HG03432 (cell line): ENCODE measurements around the gene ZIC5.

Experiments
- ATAC-seq: cut with Tn5 transposase; IDR thresholded peaks from one replicate; pipeline ENCODE4 v1.9.1; 2021; ENCODE audit warnings: mild to moderate bottlenecking, moderate library complexity; ENCODE audit not compliant: unreplicated experiment

ZIC5 gene

GRCh38 chr13:99976575-99976974 is 5.0 kb upstream of the ZIC5 start:
- no peak for ATAC-seq

DNA sequence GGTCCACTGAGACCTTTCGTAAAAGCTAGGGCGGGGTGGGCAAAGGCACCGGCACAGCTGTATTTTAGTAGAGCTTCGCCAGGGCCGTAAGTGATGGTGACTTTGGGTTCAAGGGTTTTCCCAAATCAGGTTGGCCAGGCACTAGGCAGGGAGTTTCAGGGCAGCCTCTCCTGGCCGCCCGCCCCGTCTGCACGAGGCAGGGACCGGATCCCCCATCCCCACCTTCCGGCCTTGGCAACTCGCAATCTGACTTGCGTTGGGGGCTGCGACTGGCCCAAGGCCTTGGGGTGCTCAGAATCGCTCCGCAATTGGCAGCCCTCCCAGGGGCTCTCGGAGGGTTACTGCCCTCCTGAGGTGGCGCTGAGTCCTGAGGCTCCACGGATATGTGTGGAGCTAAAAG is 4.1 kb upstream of the ZIC5 start:
- no peak for ATAC-seq

DNA sequence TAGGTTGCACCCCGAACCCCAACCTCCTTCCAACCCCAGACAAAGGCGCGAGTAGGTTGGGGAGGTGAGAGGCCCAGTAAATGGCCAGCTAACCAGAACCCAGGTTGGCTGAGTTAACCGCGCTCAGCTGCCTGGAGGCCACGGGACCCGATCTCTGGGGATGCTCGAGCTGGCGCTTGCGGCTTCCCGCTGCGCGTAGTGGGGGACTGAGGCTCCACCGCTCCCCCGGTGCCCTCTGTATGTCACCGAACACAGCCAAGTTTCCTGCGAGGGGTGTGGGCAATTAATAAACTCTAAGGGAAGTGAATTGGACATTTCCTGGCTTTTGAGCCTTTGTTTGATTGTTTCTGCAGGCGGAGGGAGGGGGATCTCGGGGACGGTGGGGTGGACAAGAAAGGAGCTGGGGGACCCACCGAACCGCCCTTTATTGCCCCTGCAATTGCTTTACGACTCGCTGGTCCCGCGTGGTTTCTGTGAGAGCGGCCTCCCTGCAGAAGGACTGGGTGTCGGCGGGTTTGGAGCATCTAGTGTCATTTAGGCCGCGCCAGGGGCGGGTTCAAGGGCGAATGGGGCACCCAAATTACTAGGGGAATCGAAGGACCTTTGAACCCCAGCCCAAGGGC is 3.5 kb upstream of the ZIC5 start:
- ATAC-seq, result no peak

- no peak for ATAC-seq
Observed at GRCh38 chr13:99974296-99974938, 2.9 kb upstream of the ZIC5 start.

DNA sequence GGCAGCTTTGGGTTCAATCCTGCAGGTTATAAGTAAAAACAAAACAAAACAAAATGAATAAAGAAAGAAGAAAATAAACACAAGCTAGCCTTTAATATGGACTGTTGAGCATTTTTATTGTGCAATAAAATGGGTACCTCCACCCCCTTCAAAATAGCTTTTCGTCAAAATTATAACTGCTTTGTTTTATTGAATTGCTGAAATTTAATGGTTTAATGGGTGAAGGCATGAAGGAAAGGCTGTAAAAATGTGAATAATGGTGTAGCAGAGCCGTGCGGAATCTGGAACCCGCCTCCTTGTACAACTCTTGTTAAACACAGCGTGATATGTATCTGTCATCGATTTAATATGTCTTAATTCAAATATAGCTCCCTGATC is 2.2 kb upstream of the ZIC5 start:
- ATAC-seq, result no peak

DNA sequence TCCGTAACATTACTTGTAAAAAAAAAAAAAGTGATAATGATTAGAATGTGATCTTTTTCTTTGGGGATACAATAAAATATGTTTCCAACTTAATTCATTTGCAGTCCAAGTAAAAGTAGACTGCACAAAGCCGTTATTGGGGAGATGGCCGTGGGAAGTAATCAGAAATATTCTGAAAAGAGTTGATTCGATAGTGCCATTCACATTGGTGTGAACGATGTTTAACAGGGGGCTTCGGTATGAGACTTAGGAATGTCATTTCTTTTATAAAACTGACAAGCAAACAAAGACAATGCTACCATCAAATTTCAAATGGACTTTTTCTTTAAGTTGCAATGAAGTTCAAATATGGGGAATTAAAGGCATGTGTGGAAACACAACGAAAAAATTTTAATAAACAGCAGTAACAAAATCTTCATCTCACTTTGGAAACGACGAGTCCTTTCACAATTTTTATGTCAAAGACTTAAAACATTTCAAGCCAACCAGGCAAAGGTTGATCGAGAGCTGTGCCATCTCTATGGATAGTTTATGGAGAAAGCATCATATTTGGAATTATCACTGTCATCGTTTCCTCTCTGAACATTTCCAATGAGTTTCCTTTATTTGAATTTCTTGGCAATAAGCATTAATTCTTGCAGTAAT is 1.7 kb upstream of the ZIC5 start:
- ATAC-seq, result no peak

DNA sequence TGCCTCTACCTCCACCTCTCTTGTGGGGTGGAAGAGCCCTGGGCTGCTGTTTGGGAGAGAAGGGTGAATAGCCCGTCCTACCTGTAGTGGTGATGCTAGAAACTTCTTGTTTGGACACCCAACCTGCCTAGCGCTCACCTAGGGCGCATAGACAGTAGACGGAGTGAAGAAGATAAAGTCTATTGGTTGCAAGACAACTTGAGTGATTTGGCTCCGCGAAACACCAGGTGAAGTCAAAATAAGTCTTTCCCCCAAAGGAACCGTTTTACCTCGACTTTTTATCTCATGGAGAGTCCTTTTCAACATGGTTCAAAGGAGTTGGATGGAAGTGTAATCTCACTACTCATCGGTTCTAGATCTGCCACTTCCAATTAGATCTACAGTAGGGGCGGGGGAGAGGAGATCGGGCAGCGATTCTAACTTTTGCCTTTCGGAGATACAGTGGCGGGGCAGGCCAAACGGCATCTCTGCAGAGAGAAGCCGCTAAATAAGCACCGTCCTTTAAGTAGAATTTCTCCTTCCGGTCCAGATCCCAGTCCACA is 694 bp upstream of the ZIC5 start:
- no peak for ATAC-seq

DNA sequence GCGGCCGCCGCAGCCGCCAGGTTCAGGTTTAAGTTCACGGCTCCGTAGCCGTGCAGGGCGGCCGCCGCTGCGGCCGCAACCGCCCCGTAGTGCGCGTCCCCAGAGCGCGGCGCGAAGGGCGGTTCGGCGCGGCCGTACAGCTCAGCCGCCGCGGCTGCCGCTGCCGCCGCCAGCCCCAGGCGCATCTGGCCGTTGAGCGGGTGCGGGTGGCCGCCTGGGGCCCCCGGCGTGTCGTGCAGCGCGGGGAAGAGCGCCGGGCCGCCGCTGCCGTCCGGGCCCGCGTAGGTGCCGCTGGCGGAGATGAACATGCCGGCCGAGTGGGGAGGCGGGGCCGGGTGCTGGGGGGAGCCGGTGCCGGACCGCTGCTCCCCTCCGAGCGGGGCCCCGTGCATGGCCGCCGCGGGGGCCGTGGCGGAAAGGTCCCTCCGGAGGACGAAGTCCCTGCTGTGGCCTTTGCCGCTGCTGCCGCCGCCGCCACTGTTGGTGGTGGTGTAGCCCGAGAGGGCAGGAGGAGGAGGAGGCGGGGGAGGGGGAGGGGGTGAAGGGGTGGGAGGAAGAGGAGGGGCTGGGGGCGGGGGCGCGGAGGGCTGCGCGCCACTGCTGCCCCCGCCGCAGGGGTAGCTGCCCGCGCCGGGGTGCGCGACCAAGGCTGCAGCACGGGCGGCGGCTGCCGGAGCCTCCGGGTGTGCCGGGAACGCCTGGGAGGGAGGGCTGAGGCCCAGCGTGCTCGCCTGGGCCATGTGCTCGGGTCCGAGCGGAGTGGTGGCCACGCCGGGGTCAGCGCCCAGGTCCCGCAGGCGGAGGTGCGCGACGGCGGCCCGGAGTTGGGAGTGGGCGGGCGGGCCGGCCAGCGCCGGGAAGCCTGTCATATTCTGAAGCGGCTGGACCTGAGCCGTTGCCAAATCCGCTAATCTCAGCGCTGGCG is 654 bp downstream of the ZIC5 start:
- no peak for ATAC-seq

GRCh38 chr13:99969919-99970650 is 1.5 kb downstream of the ZIC5 start:
- ATAC-seq, result no peak

GRCh38 chr13:99969453-99969918 is 2.1 kb downstream of the ZIC5 start:
- ATAC-seq, result no peak

GRCh38 chr13:99968521-99969452 is 2.8 kb downstream of the ZIC5 start:
- ATAC-seq, result no peak

DNA sequence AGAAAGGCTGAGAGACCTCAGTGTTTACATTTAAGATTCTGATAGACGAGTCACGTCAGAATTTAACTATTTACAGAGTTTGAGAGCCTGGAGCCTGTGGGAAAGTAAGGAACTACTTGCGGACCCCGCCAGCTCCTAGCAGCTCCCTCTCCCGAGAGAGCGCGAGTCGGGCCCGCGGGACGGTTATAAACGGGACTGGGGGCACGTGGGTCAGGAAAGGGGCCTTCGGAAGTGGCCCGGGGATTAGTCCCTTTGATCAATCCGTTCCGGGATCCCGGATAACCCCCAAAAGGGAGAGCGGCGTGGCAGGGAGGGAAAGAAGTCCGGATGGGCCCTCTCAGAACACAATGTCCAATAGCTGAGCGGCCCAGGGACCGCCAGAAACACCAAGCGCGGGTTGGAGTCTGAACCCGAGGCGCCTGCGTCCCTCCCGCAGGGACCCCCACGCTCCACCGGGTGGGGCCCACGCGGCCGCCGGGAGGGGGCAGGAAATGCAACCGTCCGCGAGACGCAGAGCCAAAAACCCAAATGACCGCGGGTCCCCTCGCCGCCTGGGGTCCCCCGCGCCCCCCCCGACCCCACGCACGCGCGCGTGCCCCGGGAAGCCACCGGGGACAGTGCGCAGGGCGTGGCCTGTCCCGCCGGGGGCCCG is 3.6 kb downstream of the ZIC5 start:
- ATAC-seq, result no peak

DNA sequence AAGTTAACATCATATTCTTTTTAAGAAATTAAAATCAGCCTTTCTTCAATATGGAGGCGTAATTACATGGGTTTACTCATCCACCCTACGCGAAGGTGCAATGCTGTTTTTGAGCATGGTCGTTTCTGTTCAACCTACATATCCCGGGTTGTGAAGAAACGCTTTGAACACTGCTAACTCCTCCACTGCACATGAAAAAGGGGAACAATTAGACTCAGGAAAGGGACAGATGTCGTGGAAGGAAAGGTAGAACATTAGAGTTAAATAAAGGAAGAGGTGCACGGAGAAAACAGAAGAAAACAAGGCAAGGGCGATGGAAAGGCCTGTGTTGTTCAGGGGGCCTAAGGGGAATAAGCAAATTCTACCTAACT is 4.1 kb downstream of the ZIC5 start:
- no peak for ATAC-seq

GRCh38 chr13:99966064-99966805 is 5.3 kb downstream of the ZIC5 start:
- no peak for ATAC-seq

DNA sequence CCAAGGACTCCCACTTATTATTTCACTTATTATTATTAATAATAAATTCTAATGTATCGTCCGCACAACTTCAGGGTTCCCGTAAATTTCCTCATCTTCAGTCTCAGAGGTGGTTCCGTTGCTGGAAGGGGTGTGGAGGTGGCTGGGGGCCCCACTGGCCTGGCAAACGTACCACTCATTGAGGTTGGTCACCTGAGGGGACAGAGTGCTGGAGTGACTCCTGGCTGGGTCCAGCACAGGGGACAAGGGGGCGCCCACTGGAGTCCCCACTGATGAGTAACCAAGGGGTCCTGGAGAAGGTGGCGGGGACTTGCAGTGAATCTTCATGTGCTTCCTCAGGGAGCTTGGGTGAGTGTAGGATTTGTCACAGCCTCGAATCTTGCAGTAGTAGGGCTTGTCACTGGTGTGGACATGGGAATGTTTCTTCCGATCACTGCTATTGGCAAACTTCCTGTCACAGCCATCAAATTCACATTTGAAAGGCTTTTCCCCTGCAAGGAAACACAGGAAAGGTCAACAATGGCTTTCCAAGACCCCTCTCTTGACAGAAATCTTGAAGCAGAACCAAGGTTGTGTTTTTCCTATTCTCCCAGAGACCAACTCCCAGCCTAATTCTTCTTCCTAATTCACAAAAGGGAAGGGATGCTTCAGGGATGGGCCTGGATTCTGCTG is 6.1 kb downstream of the ZIC5 start:
- no peak for ATAC-seq

DNA sequence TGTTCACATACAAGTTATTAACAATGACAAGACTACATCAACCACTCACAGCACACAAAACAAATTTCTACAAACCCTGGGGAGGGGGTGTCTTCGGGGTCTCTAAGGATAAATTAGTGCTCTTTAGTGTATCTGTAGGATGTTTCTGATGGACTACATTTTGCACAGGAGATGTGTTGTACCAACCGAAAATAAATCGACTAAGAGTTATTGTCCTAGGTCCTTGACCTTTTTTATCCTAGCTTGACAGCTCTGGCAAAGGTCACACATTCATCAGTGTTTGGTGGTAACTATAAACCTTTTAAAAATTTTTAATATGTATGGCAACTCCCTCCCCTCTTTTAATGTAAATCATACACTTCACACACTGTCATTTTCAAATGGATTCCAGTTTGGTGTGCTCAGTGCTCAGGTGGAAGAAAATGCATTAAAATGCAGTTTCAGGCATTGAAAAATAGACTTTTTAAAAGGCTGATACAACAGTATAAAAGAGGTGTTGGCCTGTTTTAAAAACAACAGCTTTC is 7.7 kb downstream of the ZIC5 start:
- ATAC-seq, result no peak

GRCh38 chr13:99962242-99962641 is 9.3 kb downstream of the ZIC5 start:
- no peak for ATAC-seq
